ENCODE data around the gene MYBPC3. TPM values are rescaled to one million over a fixed set of nuclear protein-coding genes. Genes with fewer than 3 reads are reported as not detected.

The MYBPC3 gene
- total RNA-seq, 1 donor from 2014 or later: not detected

- DNase-seq (ENCODE audit: low spot score): no peak
- Mint-ChIP-seq H3K27me3 (ENCODE audit: low read depth) (no peaks in the 10 kb centered on the region), H3K9me3 (ENCODE audit: low read depth) (no peaks in the 10 kb centered on the region)
Observed at GRCh38 chr11:47396049-47396320, 43.5 kb upstream of the MYBPC3 start.

DNA sequence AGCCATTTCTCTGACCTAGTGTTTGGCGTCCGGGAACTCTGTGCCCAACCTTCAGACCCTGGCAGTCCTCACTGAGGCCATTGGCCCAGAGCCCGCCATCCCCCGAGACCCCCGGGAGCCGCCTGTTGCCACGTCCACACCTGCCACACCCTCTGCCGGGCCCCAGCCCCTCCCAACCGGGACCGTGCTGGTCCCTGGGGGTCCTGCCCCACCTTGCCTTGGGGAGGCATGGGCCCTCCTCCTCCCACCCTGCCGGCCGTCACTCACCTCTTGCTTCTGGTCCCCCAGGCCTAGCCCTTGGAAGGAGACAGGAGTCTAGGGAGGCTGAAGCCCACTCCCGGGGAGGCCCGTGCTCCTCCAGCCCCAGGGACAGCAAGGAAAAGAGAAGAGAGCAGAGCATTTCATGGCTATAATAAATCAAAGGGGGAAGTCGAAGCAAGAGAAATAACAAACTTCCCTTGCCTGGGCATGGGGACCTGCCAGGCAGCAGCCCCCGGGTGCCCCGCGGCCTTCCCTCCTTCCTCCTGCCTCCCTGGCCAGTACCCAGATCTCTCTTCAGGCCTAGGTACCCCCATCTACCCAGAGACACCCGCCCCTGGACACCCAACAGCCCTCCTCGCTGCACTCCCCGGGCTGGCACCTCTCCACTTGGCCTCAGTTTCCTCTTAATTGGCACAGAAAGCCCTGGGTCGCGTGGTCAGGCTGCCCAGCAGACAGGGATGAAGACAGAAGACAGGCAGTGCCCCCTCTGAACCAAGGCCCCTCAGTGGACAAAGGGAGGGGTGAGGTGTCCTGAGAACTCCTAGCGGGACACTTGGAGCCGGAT lies 42.9 kb upstream of the MYBPC3 start:
- H3K36me3 Mint-ChIP-seq (ENCODE audit: low read depth): no peaks in the 10 kb centered on the region
- no peak overlapping the region for H3K4me3 Mint-ChIP-seq (ENCODE audit: unreplicated experiment)
- no peak overlapping the region for H3K27ac Mint-ChIP-seq (ENCODE audit: unreplicated experiment)
- no peaks in the 10 kb centered on the region for H3K27me3 Mint-ChIP-seq (ENCODE audit: low read depth)
- TF ChIP-seq CTCF (IDR thresholded peaks at IDR 0.05): no peak
- DNase-seq (ENCODE audit: low spot score): peak; percentile 92
- H3K9me3 Mint-ChIP-seq (ENCODE audit: low read depth): no peaks in the 10 kb centered on the region
- H3K4me1 Mint-ChIP-seq (ENCODE audit: low read depth): peaks cover 6% of the 10 kb centered on the region

More at GRCh38 chr11:47396049-47396320, 43.5 kb upstream of the MYBPC3 start:
- Mint-ChIP-seq H3K4me1 (ENCODE audit: low read depth) (peaks cover 9% of the 10 kb centered on the region), H3K27ac (ENCODE audit: unreplicated experiment) (no peak overlapping the region), H3K4me3 (ENCODE audit: unreplicated experiment) (no peak overlapping the region), H3K36me3 (ENCODE audit: low read depth) (no peaks in the 10 kb centered on the region)
- no peak for TF ChIP-seq CTCF (IDR thresholded peaks at IDR 0.05)

DNA sequence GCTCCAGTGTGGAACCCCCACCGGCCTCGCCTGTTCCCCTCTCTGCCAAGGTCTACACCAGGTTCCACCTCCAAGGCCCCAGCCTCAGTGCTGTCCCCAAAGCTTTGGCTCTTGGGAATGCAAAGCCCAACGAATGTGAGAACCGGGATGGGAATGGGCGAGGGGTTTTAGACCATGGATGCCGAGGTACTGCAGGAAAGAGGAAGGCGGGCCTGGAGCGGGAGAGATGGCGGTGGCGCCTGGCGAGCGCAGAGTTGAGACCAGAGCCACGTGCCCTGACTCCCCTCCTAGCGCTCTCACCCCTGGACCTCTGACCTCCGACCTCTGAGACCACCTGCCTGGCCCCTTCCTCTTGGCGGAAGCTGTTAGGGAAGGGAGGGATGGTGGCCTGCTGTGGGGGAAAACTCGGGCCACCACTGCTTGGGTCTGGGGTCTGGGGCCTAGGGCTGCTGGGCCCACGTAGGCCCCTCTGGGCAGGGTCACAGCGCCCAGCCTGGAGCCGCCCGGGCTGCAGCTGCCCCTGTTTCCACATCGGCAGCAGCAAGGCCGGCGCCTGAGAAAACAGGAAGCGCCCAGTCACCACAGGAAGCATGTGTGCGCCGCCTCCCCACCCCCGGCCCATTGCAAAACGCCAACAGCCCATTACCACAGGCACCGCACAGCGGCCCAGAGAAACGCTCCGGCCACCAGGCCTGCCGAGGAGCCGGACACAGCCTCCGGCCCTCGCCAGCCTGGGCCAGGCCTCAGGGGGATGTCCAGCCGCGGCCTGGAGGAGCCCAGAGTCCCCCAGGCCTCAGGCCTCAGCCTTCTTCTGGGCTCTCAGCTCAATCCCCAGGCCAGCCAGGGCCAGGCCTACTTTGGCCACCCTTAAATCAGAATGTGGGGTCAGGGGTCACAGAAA lies 42.1 kb upstream of the MYBPC3 start:
- Mint-ChIP-seq H3K4me3 (ENCODE audit: unreplicated experiment) (no peak overlapping the region), H3K4me1 (ENCODE audit: low read depth) (peaks cover 1% of the 10 kb centered on the region), H3K9me3 (ENCODE audit: low read depth) (no peaks in the 10 kb centered on the region), H3K36me3 (ENCODE audit: low read depth) (no peaks in the 10 kb centered on the region), H3K27ac (ENCODE audit: unreplicated experiment) (no peak overlapping the region), H3K27me3 (ENCODE audit: low read depth) (no peaks in the 10 kb centered on the region)
- DNase-seq (ENCODE audit: low spot score): no peak
- no peak for TF ChIP-seq CTCF (IDR thresholded peaks at IDR 0.05)

DNA sequence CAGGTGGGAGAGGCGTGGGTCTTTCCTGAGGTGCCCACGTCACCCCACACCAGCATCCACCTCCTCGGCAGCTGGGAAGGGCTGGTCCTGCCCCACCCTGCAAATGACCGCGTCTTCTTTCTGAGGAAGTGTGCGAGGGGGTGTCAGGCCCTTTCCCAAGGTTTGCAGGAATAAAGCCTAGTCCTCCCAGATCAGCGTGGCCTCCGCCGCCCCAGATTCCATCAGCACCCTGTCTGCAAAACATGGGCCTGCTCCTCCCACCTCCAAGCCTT lies 41.5 kb upstream of the MYBPC3 start:
- H3K27ac Mint-ChIP-seq (ENCODE audit: unreplicated experiment): no peak overlapping the region
- no peaks in the 10 kb centered on the region for H3K36me3 Mint-ChIP-seq (ENCODE audit: low read depth)
- H3K4me3 Mint-ChIP-seq (ENCODE audit: unreplicated experiment): no peak overlapping the region

More for the DNA sequence above, 41.5 kb upstream of the MYBPC3 start:
- Mint-ChIP-seq H3K27me3 (ENCODE audit: low read depth) (no peaks in the 10 kb centered on the region), H3K9me3 (ENCODE audit: low read depth) (no peaks in the 10 kb centered on the region), H3K4me1 (ENCODE audit: low read depth) (no peaks in the 10 kb centered on the region)
- DNase-seq (ENCODE audit: low spot score): no peak
- TF ChIP-seq CTCF (IDR thresholded peaks at IDR 0.05): no peak

Data from chondrocyte (in vitro differentiated cells).